K562 (cell line): ENCODE data around the gene GOLGA6B. TPM values are rescaled to one million over a fixed set of nuclear protein-coding genes. Genes with fewer than 3 reads are reported as not detected.

Experiments used
- CSDE1 ChIP-seq, 2 experiments: fragments of 450-650 bp; IDR thresholded peaks; 2 replicates each; pipeline ENCODE4 v1.6.1; 2016; ENCODE audit warnings: mild to moderate bottlenecking in 1 of 2
- GABPB2 ChIP-seq: fragments of 250-450 bp; sonication (Bioruptor Pico); conservative IDR thresholded peaks from 2 replicates; pipeline ENCODE4 v1.5.1; 2021; ENCODE audit warnings: mild to moderate bottlenecking
- GTF2B ChIP-seq: IDR thresholded peaks from 2 replicates; pipeline ENCODE4 v1.6.1; 2011; ENCODE audit not compliant: insufficient read length; ENCODE audit errors: extremely low read depth
- KAT7 ChIP-seq: sonication (generic); formaldehyde crosslinking; IDR thresholded peaks from 2 replicates; pipeline ENCODE4 v1.8.0; 2022; ENCODE audit warnings: missing genetic modification reagents, mild to moderate bottlenecking, borderline replicate concordance
- MAZ ChIP-seq, 2 experiments: fragments of 450-650 bp in 1 of 2; sonication (generic) in 1 of 2; formaldehyde crosslinking; IDR thresholded peaks in 1 of 2; conservative IDR thresholded peaks in 1 of 2; 2 replicates each; pipeline versions ENCODE4 v1.4.0 to v1.5.0; 2020; ENCODE audit warnings: mild to moderate bottlenecking in 1 of 2, missing genetic modification reagents in 1 of 2
- MEIS2 ChIP-seq: fragments of 450-650 bp; IDR thresholded peaks from 2 replicates; pipeline ENCODE4 v1.6.1; 2014; ENCODE audit warnings: mild to moderate bottlenecking; ENCODE audit not compliant: partially characterized antibody
- MNT ChIP-seq, 2 experiments: fragments of 450-650 bp; conservative IDR thresholded peaks; 2 replicates each; pipeline ENCODE4 v1.6.1; 2017; ENCODE audit warnings: mild to moderate bottlenecking in 2 of 2, moderate library complexity in 2 of 2
- NCOA2 ChIP-seq, 2 experiments: fragments of 450-650 bp; IDR thresholded peaks; 2 replicates each; pipeline ENCODE4 v1.6.1; 2018; ENCODE audit warnings: mild to moderate bottlenecking in 2 of 2, moderate library complexity in 1 of 2; ENCODE audit not compliant: partially characterized antibody in 2 of 2
- NFE2L1 ChIP-seq: fragments of 450-650 bp; IDR thresholded peaks from 2 replicates; pipeline ENCODE4 v1.6.1; 2016; ENCODE audit warnings: missing genetic modification characterization, low read depth, mild to moderate bottlenecking, missing compliant biosample characterization, moderate library complexity, borderline replicate concordance
- RBM17 ChIP-seq: fragments of 200-400 bp; formaldehyde crosslinking; IDR thresholded peaks from 2 replicates; pipeline ENCODE4 v1.6.1; 2017; ENCODE audit warnings: low read depth, mild to moderate bottlenecking, low read length, borderline replicate concordance
- ZMIZ1 ChIP-seq, 2 experiments: fragments of 150-350 bp in 1 of 2; IDR thresholded peaks; 2 replicates each; pipeline ENCODE4 v1.6.1; 2012 to 2016; ENCODE audit warnings: low read depth in 2 of 2, low read length in 2 of 2, mild to moderate bottlenecking in 1 of 2, moderate library complexity in 1 of 2
- ZNF12 ChIP-seq: sonication (generic); formaldehyde crosslinking; IDR thresholded peaks from 2 replicates; pipeline ENCODE4 v1.4.0; 2020; ENCODE audit warnings: mild to moderate bottlenecking, missing genetic modification reagents
- ZNF121 ChIP-seq: sonication (generic); formaldehyde crosslinking; conservative IDR thresholded peaks from 2 replicates; pipeline ENCODE4 v1.8.0; 2022; ENCODE audit warnings: missing genetic modification reagents
- ZNF280A ChIP-seq: fragments of 450-650 bp; IDR thresholded peaks from 2 replicates; pipeline ENCODE4 v1.6.1; 2018; ENCODE audit warnings: mild to moderate bottlenecking, low read depth; ENCODE audit not compliant: partially characterized antibody
- ZNF449 ChIP-seq: fragments of 250-450 bp; sonication (Bioruptor Pico); IDR thresholded peaks from 2 replicates; pipeline ENCODE4 v1.8.0; 2022; ENCODE audit warnings: moderate library complexity, mild to moderate bottlenecking, inconsistent platforms
- ZZZ3 ChIP-seq: fragments of 450-650 bp; IDR thresholded peaks from 2 replicates; pipeline ENCODE4 v1.6.1; 2016; ENCODE audit warnings: antibody characterized with exemption, mild to moderate bottlenecking, moderate library complexity
- polyA plus RNA-seq, 8 experiments: library from polyadenylated mRNA; depleted of rRNA in 4 of 8; stranded (reverse) in 5 of 8; unstranded in 3 of 8; fragments of >200 nt; fragmentation: Nextera tagmentation in 2 of 8; fragmentation: Illumina TruSeq in 1 of 8; extraction: Ambion mirVana in 2 of 8; extraction: Trizol in 1 of 8; gene quantifications; 2 replicates each; pipeline versions ENCODE4 v1.2.1 to v1.2.3, GENCODE V29; 2011 to 2014; ENCODE audit warnings: inconsistent platforms in 1 of 8, missing spikeins in 1 of 8
- total RNA-seq, 7 experiments: library from RNA; depleted of rRNA in 6 of 7; stranded (reverse); fragments of >200 nt in 6 of 7; fragmentation: Illumina TruSeq in 2 of 7; extraction: Trizol in 2 of 7; gene quantifications; 2 replicates each; pipeline versions ENCODE4 v1.2.1 to v1.2.3, GENCODE V29; 2011 to 2021; ENCODE audit warnings: low replicate concordance in 1 of 7

The GOLGA6B gene
- total and polyA plus RNA-seq, 9 of the 15 experiments (the other 6 are each of a cell fraction or from before 2014, with no cell fraction given), result not detected

- TF ChIP-seq MEIS2, result no peak
- no peak for TF ChIP-seq ZNF449 (CRISPR knock-in tag)
- TF ChIP-seq ZMIZ1 (IDR thresholded peaks at IDR 0.05; ENCODE audit: low read depth in 2 of 2, low read length in 2 of 2), result 0 out of 4 replicates have a peak, but pooled peaks of 1 of the 2 experiments have one; percentile 34
- peak in 1 of 2 experiments; percentile 56; a peak in 2 of 4 replicates for TF ChIP-seq CSDE1 (IDR thresholded peaks at IDR 0.05)
- no peak for TF ChIP-seq NFE2L1 (tag)
- TF ChIP-seq NCOA2 (IDR thresholded peaks at IDR 0.05; ENCODE audit: partially characterized antibody in 2 of 2), result no peak
- TF ChIP-seq ZNF280A, result no peak
- TF ChIP-seq GABPB2, result no peak
- TF ChIP-seq RBM17, result no peak
- peak; percentile 78; the same call in 1 of the 2 replicates for TF ChIP-seq KAT7 (CRISPR knock-in tag)
- TF ChIP-seq ZZZ3, result no peak
- no peak for TF ChIP-seq ZNF121 (CRISPR knock-in tag)
- TF ChIP-seq GTF2B, result no peak
- peak; percentile 57 to 62; a peak in 1 of 4 replicates for TF ChIP-seq MAZ (CRISPR knock-in tag; conservative IDR thresholded peaks at IDR 0.05 in 1 of 2, IDR thresholded peaks at IDR 0.05 in 1 of 2)
- no peak for TF ChIP-seq ZNF12 (CRISPR knock-in tag)
- peak; percentile 51 to 70; a peak in 2 of 4 replicates for TF ChIP-seq MNT (conservative IDR thresholded peaks at IDR 0.05)
Measured at GRCh38 chr15:72685925-72686794, 31.7 kb downstream of the GOLGA6B start, which contains the start of the genes BBS4 and HIGD2B (continued).
